HepG2 (cell line): Measurements from ENCODE around the gene TSEN54. TPM values are rescaled to one million over a fixed set of nuclear protein-coding genes. Genes with fewer than 3 reads are reported as not detected.

Experiments
- ARID4A ChIP-seq: sonication (generic); formaldehyde crosslinking; IDR thresholded peaks from 2 replicates; pipeline ENCODE4 v1.5.0; 2020; ENCODE audit warnings: mild to moderate bottlenecking, missing genetic modification reagents, borderline replicate concordance
- CENPBD1 ChIP-seq: sonication (generic); formaldehyde crosslinking; IDR thresholded peaks from 2 replicates; pipeline ENCODE4 v1.8.0; 2022; ENCODE audit warnings: missing genetic modification reagents, low read depth, mild to moderate bottlenecking, borderline replicate concordance
- HBP1 ChIP-seq: IDR thresholded peaks from 2 replicates; pipeline ENCODE4 v1.6.1; 2016; ENCODE audit warnings: low read depth, control low read depth
- MAX ChIP-seq: IDR thresholded peaks from 2 replicates; pipeline ENCODE4 v1.6.1; 2012; ENCODE audit warnings: inconsistent platforms
- NAIF1 ChIP-seq: sonication (generic); formaldehyde crosslinking; IDR thresholded peaks from 2 replicates; pipeline ENCODE4 v1.5.0; 2020; ENCODE audit warnings: mild to moderate bottlenecking, missing genetic modification reagents, borderline replicate concordance
- NR0B2 ChIP-seq: sonication (generic); formaldehyde crosslinking; IDR thresholded peaks from 2 replicates; pipeline ENCODE4 v1.4.0; 2020; ENCODE audit warnings: mild to moderate bottlenecking, missing genetic modification reagents
- PAF1 ChIP-seq: IDR thresholded peaks from 2 replicates; pipeline ENCODE4 v1.6.1; 2016; ENCODE audit warnings: missing genetic modification reagents, missing compliant biosample characterization
- PRDM10 ChIP-seq: sonication (generic); formaldehyde crosslinking; IDR thresholded peaks from 2 replicates; pipeline ENCODE4 v1.4.0; 2020; ENCODE audit warnings: low read depth, missing genetic modification reagents
- RBAK ChIP-seq: sonication (generic); formaldehyde crosslinking; IDR thresholded peaks from 2 replicates; pipeline ENCODE4 v1.5.1; 2020; ENCODE audit warnings: mild to moderate bottlenecking, missing genetic modification reagents
- ZBTB38 ChIP-seq: sonication (generic); formaldehyde crosslinking; IDR thresholded peaks from 2 replicates; pipeline ENCODE4 v1.5.1; 2020; ENCODE audit warnings: mild to moderate bottlenecking, missing genetic modification reagents
- ZFP91 ChIP-seq: sonication (generic); formaldehyde crosslinking; IDR thresholded peaks from 2 replicates; pipeline ENCODE4 v1.9.0; 2022; ENCODE audit warnings: missing genetic modification reagents, mild to moderate bottlenecking, borderline replicate concordance
- ZMYM2 ChIP-seq: sonication (generic); formaldehyde crosslinking; IDR thresholded peaks from 2 replicates; pipeline ENCODE4 v1.8.0; 2022; ENCODE audit warnings: mild to moderate bottlenecking, missing genetic modification reagents
- ZNF570 ChIP-seq: sonication (generic); formaldehyde crosslinking; IDR thresholded peaks from 2 replicates; pipeline ENCODE4 v1.4.0; 2020; ENCODE audit warnings: mild to moderate bottlenecking, missing genetic modification reagents, borderline replicate concordance
- ZNF629 ChIP-seq: sonication (generic); formaldehyde crosslinking; conservative IDR thresholded peaks from 2 replicates; pipeline ENCODE4 v1.5.0; 2020; ENCODE audit warnings: missing genetic modification reagents
- polyA plus RNA-seq, 8 experiments: library from polyadenylated mRNA; depleted of rRNA in 3 of 8; stranded (reverse) in 7 of 8; unstranded in 1 of 8; fragments of >200 nt; fragmentation: Illumina TruSeq in 4 of 8; extraction: Trizol in 4 of 8; gene quantifications; 2 replicates each; pipeline versions ENCODE4 v1.2.1 to v1.2.3, GENCODE V29; 2011 to 2016; ENCODE audit warnings: low read depth in 4 of 8, missing spikeins in 1 of 8, mixed read lengths in 1 of 8; ENCODE audit not compliant: insufficient read depth in 1 of 8
- total RNA-seq, 5 experiments: library from RNA; depleted of rRNA; stranded (reverse); fragments of >200 nt; fragmentation: Illumina TruSeq; extraction: Trizol; gene quantifications; 2 replicates each; pipeline ENCODE4 v1.2.3, GENCODE V29; 2016; ENCODE audit warnings: low read depth in 1 of 5

TSEN54 gene
- total and polyA plus RNA-seq, 2 of the 13 experiments (the other 11 are each of a cell fraction or from before 2014, with no cell fraction given) = 62.9 to 63.3 TPM

GRCh38 chr17:75517297-75517865 lies 1.1 kb downstream of the TSEN54 start (continued):
- TF ChIP-seq RBAK (peak; percentile 20; the same call in 1 of the 2 replicates), CENPBD1 (no peak), NR0B2 (CRISPR knock-in tag) (no peak), NAIF1 (CRISPR knock-in tag) (0 out of 2 replicates have a peak, but pooled peaks have one; percentile 59), ARID4A (CRISPR knock-in tag) (peak; percentile 26; the same call in 1 of the 2 replicates), MAX (0 out of 2 replicates have a peak, but pooled peaks have one; percentile 18), HBP1 (CRISPR knock-in tag) (no peak), PRDM10 (CRISPR knock-in tag) (0 out of 2 replicates have a peak, but pooled peaks have one; percentile 8), ZFP91 (CRISPR knock-in tag) (peak; percentile 58; the same call in 1 of the 2 replicates), ZBTB38 (no peak), ZNF570 (CRISPR knock-in tag) (no peak), ZMYM2 (no peak), PAF1 (CRISPR knock-in tag) (no peak), ZNF629 (CRISPR knock-in tag) (no peak)
